Measurements from ENCODE around the gene AFP.

GRCh38 chr4:73499996-73500765, 64.2 kb downstream of the AFP start:
- TF ChIP-seq CTCF (conservative IDR thresholded peaks at IDR 0.05; ENCODE audit: low read depth, low read length) (no peak), RAD21 (IDR thresholded peaks at IDR 0.05; ENCODE audit: low read length) (no peak), MXI1 (IDR thresholded peaks at IDR 0.05; ENCODE audit: borderline replicate concordance, low read depth, low read length) (no peak), POLR2A (IDR thresholded peaks at IDR 0.05; ENCODE audit: low read depth, low read length) (no peak), USF2 (IDR thresholded peaks at IDR 0.05; ENCODE audit: low read depth, low read length) (no peak), MAFK (IDR thresholded peaks at IDR 0.05; ENCODE audit: low read depth, low read length) (no peak), BHLHE40 (IDR thresholded peaks at IDR 0.05; ENCODE audit: low read depth, low read length) (no peak), RFX5 (IDR thresholded peaks at IDR 0.05; ENCODE audit: low read depth, low read length) (no peak), SMC3 (IDR thresholded peaks at IDR 0.05; ENCODE audit: low read depth, low read length) (no peak), CHD1 (IDR thresholded peaks at IDR 0.05; ENCODE audit: low read depth, low read length) (no peak), FOS (IDR thresholded peaks at IDR 0.05; ENCODE audit: low read depth, low read length) (no peak)
